HepG2 (cell line): ENCODE results near the gene CSNK1D. TPM values are rescaled to one million over a fixed set of nuclear protein-coding genes. Genes with fewer than 3 reads are reported as not detected.

Source experiments
- AHR ChIP-seq: IDR thresholded peaks from 2 replicates; pipeline ENCODE4 v1.6.1; 2018; ENCODE audit warnings: missing genetic modification reagents, missing compliant biosample characterization
- ATAD3A ChIP-seq: sonication (generic); formaldehyde crosslinking; IDR thresholded peaks from 2 replicates; pipeline ENCODE4 v1.4.0; 2020; ENCODE audit warnings: missing genetic modification reagents
- ATM ChIP-seq: fragments of 450-650 bp; IDR thresholded peaks from 2 replicates; pipeline ENCODE4 v1.7.1; 2017; ENCODE audit warnings: mild to moderate bottlenecking, borderline replicate concordance
- GABPA ChIP-seq, 2 experiments: IDR thresholded peaks; 2 replicates each; pipeline ENCODE4 v1.6.1; 2011 to 2016; ENCODE audit warnings: low read depth in 2 of 2, low read length in 1 of 2, missing biosample characterization in 1 of 2, missing genetic modification characterization in 1 of 2
- GATAD2A ChIP-seq: IDR thresholded peaks from 2 replicates; pipeline ENCODE4 v1.6.1; 2016
- KMT2B ChIP-seq: IDR thresholded peaks from 2 replicates; pipeline ENCODE4 v1.6.1; 2016; ENCODE audit warnings: missing genetic modification reagents, missing compliant biosample characterization
- NPAS2 ChIP-seq: sonication (generic); formaldehyde crosslinking; IDR thresholded peaks from 2 replicates; pipeline ENCODE4 v1.8.0; 2022; ENCODE audit warnings: mild to moderate bottlenecking, missing genetic modification reagents, borderline replicate concordance
- REXO4 ChIP-seq: sonication (generic); formaldehyde crosslinking; IDR thresholded peaks from 2 replicates; pipeline ENCODE4 v1.8.0; 2022; ENCODE audit warnings: missing genetic modification reagents, mild to moderate bottlenecking, borderline replicate concordance
- TARDBP ChIP-seq: sonication (generic); formaldehyde crosslinking; IDR thresholded peaks from 2 replicates; pipeline ENCODE4 v1.8.0; 2022; ENCODE audit warnings: mild to moderate bottlenecking, missing genetic modification reagents
- ZNF652 ChIP-seq: IDR thresholded peaks from 2 replicates; pipeline ENCODE4 v1.6.1; 2016; ENCODE audit warnings: low read depth, borderline replicate concordance
- ZNF788 ChIP-seq: sonication (generic); formaldehyde crosslinking; IDR thresholded peaks from 2 replicates; pipeline ENCODE4 v1.5.0; 2020; ENCODE audit warnings: mild to moderate bottlenecking, missing genetic modification reagents, borderline replicate concordance
- polyA plus RNA-seq, 8 experiments: library from polyadenylated mRNA; depleted of rRNA in 3 of 8; stranded (reverse) in 7 of 8; unstranded in 1 of 8; fragments of >200 nt; fragmentation: Illumina TruSeq in 4 of 8; extraction: Trizol in 4 of 8; gene quantifications; 2 replicates each; pipeline versions ENCODE4 v1.2.1 to v1.2.3, GENCODE V29; 2011 to 2016; ENCODE audit warnings: low read depth in 4 of 8, missing spikeins in 1 of 8, mixed read lengths in 1 of 8; ENCODE audit not compliant: insufficient read depth in 1 of 8
- total RNA-seq, 5 experiments: library from RNA; depleted of rRNA; stranded (reverse); fragments of >200 nt; fragmentation: Illumina TruSeq; extraction: Trizol; gene quantifications; 2 replicates each; pipeline ENCODE4 v1.2.3, GENCODE V29; 2016; ENCODE audit warnings: low read depth in 1 of 5
- TF ChIP-seq, protein P1 (sequence below): sonication (generic); formaldehyde crosslinking; IDR thresholded peaks from 2 replicates; pipeline ENCODE4 v1.5.0; 2020; ENCODE audit warnings: mild to moderate bottlenecking, missing genetic modification reagents
- TF ChIP-seq, protein P2 (sequence below): IDR thresholded peaks from 2 replicates; pipeline ENCODE4 v1.6.1; 2016; ENCODE audit warnings: mild to moderate bottlenecking, missing biosample characterization, missing genetic modification reagents
- TF ChIP-seq, protein P3 (sequence below): sonication (generic); formaldehyde crosslinking; IDR thresholded peaks from 2 replicates; pipeline ENCODE4 v1.5.1; 2020; ENCODE audit warnings: mild to moderate bottlenecking, missing genetic modification reagents, moderate library complexity
- TF ChIP-seq, protein P4 (sequence below): sonication (generic); formaldehyde crosslinking; IDR thresholded peaks from 2 replicates; pipeline ENCODE4 v1.4.0; 2020; ENCODE audit warnings: missing genetic modification reagents, borderline replicate concordance
- TF ChIP-seq, protein P5 (sequence below): sonication (generic); formaldehyde crosslinking; IDR thresholded peaks from 2 replicates; pipeline ENCODE4 v1.5.1; 2020; ENCODE audit warnings: mild to moderate bottlenecking, missing genetic modification reagents, borderline replicate concordance

Gene CSNK1D
- total and polyA plus RNA-seq, 2 of the 13 experiments (the other 11 are each of a cell fraction or from before 2014, with no cell fraction given) = 31.5 to 128 TPM

DNA sequence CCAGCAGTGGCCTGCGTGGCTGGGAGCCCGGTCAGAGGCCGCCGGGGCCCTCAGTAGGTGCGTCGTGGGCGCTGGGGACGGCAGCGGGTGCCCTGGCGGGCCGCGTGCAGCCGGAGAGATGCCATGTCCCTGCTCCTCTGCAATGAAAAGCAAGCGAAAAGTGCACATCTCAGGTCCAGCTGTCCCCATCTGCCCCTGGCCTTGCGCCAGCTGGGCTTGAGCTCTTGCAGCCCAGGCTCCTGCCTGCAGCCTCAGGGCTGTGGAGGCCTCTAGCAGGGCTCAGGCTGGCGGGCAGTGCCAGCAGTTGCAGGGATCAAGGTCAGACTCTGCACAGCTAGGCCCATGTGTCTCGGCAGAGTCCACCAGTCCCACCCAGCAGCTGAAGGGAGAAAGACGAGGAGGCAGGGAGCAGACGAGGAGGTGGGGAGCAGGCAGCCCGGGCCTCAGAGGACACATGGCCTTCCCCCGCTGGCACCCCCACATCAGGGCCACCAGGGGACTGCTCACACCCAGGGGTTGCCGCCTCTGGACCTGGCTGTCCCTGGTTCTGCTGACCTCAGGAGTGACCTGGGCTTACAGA is 33.5 kb downstream of the CSNK1D start (continued):
- TF ChIP-seq, protein P1, sequence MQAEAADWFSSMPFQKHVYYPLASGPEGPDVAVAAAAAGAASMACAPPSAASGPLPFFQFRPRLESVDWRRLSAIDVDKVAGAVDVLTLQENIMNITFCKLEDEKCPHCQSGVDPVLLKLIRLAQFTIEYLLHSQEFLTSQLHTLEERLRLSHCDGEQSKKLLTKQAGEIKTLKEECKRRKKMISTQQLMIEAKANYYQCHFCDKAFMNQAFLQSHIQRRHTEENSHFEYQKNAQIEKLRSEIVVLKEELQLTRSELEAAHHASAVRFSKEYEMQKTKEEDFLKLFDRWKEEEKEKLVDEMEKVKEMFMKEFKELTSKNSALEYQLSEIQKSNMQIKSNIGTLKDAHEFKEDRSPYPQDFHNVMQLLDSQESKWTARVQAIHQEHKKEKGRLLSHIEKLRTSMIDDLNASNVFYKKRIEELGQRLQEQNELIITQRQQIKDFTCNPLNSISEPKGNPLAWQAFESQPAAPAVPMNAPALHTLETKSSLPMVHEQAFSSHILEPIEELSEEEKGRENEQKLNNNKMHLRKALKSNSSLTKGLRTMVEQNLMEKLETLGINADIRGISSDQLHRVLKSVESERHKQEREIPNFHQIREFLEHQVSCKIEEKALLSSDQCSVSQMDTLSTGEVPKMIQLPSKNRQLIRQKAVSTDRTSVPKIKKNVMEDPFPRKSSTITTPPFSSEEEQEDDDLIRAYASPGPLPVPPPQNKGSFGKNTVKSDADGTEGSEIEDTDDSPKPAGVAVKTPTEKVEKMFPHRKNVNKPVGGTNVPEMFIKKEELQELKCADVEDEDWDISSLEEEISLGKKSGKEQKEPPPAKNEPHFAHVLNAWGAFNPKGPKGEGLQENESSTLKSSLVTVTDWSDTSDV (CRISPR knock-in tag) = peak; percentile 64
- TF ChIP-seq ATM (no peak), KMT2B (CRISPR knock-in tag) (no peak), AHR (no peak), ATAD3A (CRISPR knock-in tag) (0 out of 2 replicates have a peak, but pooled peaks have one; percentile 27), REXO4 (CRISPR knock-in tag) (no peak), GATAD2A (CRISPR knock-in tag) (peak; percentile 80), ZNF788 (CRISPR knock-in tag) (peak; percentile 79; the same call in 1 of the 2 replicates), NPAS2 (CRISPR knock-in tag) (no peak), TARDBP (CRISPR knock-in tag) (peak; percentile 58; the same call in 1 of the 2 replicates), GABPA (IDR thresholded peaks at IDR 0.05; ENCODE audit: low read depth, low read length) (no peak), GABPA (CRISPR knock-in tag; IDR thresholded peaks at IDR 0.05; ENCODE audit: low read depth) (no peak), ZNF652 (CRISPR knock-in tag) (0 out of 2 replicates have a peak, but pooled peaks have one; percentile 3)
- TF ChIP-seq, protein P2, sequence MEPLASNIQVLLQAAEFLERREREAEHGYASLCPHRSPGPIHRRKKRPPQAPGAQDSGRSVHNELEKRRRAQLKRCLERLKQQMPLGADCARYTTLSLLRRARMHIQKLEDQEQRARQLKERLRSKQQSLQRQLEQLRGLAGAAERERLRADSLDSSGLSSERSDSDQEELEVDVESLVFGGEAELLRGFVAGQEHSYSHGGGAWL (CRISPR knock-in tag) = peak; percentile 61
- TF ChIP-seq, protein P3, sequence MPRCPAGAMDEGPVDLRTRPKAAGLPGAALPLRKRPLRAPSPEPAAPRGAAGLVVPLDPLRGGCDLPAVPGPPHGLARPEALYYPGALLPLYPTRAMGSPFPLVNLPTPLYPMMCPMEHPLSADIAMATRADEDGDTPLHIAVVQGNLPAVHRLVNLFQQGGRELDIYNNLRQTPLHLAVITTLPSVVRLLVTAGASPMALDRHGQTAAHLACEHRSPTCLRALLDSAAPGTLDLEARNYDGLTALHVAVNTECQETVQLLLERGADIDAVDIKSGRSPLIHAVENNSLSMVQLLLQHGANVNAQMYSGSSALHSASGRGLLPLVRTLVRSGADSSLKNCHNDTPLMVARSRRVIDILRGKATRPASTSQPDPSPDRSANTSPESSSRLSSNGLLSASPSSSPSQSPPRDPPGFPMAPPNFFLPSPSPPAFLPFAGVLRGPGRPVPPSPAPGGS = no peak; the same call in 1 of the 2 replicates
- TF ChIP-seq, protein P4, sequence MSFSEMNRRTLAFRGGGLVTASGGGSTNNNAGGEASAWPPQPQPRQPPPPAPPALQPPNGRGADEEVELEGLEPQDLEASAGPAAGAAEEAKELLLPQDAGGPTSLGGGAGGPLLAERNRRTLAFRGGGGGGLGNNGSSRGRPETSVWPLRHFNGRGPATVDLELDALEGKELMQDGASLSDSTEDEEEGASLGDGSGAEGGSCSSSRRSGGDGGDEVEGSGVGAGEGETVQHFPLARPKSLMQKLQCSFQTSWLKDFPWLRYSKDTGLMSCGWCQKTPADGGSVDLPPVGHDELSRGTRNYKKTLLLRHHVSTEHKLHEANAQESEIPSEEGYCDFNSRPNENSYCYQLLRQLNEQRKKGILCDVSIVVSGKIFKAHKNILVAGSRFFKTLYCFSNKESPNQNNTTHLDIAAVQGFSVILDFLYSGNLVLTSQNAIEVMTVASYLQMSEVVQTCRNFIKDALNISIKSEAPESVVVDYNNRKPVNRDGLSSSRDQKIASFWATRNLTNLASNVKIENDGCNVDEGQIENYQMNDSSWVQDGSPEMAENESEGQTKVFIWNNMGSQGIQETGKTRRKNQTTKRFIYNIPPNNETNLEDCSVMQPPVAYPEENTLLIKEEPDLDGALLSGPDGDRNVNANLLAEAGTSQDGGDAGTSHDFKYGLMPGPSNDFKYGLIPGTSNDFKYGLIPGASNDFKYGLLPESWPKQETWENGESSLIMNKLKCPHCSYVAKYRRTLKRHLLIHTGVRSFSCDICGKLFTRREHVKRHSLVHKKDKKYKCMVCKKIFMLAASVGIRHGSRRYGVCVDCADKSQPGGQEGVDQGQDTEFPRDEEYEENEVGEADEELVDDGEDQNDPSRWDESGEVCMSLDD (CRISPR knock-in tag) = no peak
- TF ChIP-seq, protein P5, sequence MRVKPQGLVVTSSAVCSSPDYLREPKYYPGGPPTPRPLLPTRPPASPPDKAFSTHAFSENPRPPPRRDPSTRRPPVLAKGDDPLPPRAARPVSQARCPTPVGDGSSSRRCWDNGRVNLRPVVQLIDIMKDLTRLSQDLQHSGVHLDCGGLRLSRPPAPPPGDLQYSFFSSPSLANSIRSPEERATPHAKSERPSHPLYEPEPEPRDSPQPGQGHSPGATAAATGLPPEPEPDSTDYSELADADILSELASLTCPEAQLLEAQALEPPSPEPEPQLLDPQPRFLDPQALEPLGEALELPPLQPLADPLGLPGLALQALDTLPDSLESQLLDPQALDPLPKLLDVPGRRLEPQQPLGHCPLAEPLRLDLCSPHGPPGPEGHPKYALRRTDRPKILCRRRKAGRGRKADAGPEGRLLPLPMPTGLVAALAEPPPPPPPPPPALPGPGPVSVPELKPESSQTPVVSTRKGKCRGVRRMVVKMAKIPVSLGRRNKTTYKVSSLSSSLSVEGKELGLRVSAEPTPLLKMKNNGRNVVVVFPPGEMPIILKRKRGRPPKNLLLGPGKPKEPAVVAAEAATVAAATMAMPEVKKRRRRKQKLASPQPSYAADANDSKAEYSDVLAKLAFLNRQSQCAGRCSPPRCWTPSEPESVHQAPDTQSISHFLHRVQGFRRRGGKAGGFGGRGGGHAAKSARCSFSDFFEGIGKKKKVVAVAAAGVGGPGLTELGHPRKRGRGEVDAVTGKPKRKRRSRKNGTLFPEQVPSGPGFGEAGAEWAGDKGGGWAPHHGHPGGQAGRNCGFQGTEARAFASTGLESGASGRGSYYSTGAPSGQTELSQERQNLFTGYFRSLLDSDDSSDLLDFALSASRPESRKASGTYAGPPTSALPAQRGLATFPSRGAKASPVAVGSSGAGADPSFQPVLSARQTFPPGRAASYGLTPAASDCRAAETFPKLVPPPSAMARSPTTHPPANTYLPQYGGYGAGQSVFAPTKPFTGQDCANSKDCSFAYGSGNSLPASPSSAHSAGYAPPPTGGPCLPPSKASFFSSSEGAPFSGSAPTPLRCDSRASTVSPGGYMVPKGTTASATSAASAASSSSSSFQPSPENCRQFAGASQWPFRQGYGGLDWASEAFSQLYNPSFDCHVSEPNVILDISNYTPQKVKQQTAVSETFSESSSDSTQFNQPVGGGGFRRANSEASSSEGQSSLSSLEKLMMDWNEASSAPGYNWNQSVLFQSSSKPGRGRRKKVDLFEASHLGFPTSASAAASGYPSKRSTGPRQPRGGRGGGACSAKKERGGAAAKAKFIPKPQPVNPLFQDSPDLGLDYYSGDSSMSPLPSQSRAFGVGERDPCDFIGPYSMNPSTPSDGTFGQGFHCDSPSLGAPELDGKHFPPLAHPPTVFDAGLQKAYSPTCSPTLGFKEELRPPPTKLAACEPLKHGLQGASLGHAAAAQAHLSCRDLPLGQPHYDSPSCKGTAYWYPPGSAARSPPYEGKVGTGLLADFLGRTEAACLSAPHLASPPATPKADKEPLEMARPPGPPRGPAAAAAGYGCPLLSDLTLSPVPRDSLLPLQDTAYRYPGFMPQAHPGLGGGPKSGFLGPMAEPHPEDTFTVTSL (CRISPR knock-in tag) = peak; percentile 53; the same call in 1 of the 2 replicates
